G401.6 (cell line): ENCODE data around the gene GUK1.

Experiments
- FAIRE-seq: peaks from 2 replicates; lab custom pipeline; 2012; peaks lifted over from hg19 to GRCh38; lab: Jason Lieb, UNC

The GUK1 gene

DNA sequence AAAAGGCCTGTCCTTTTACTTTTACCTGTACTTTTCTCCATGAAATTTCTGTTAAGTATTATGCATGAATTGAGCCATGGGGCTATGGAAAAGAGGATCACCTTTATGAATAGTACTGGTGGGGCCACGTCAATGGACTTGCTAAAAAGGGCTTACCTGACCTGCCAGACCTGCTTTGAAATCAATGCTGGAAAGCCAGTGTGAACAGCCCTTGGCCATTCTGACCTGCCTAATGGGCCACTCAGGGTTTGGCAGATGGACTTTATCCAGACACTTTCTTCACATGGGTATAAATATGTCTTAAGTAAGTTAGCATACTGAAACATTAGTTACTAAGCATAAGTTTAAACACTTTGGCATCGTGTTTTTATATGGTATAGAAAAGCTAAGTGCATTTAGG, 8.3 kb upstream of the GUK1 start:
- FAIRE-seq: no peak

DNA sequence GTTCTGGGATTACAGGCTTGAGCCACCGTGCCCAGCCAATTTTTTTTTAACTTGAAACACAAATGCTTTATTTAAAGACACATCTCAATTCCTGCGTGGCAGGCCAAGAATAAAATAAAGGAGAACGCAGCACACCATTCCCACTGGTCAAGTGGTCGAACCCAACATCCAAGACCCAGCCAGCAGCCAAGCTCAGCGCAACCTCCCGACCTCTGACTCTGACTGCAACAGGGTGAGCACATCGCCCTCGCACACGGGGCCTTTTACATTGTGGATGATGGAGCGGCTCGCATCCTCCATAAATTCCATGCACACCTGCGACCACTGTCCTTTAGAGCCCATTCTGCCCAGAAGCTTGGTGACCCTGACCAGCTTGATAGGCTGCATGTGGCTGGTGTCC, 5.5 kb upstream of the GUK1 start:
- FAIRE-seq: no peak

DNA sequence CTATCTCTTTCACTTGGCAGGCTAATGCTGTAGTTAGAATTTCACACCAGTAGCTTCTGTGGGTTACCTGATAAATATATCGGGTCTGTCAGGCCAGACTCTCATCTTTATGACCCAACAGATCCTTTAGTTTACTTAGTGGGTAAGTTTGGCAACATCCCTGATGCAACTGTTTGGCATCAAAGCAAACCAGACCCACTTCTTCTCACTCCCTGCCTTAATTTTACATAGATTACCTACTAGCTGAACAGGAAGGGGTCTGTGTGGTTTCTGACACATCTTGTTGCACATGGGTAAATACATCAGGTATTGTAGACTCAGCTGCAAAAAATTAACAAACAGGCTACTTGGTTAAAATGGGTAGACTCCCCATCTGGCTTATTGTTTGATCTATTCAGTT, 3.2 kb upstream of the GUK1 start:
- FAIRE-seq: no peak

DNA sequence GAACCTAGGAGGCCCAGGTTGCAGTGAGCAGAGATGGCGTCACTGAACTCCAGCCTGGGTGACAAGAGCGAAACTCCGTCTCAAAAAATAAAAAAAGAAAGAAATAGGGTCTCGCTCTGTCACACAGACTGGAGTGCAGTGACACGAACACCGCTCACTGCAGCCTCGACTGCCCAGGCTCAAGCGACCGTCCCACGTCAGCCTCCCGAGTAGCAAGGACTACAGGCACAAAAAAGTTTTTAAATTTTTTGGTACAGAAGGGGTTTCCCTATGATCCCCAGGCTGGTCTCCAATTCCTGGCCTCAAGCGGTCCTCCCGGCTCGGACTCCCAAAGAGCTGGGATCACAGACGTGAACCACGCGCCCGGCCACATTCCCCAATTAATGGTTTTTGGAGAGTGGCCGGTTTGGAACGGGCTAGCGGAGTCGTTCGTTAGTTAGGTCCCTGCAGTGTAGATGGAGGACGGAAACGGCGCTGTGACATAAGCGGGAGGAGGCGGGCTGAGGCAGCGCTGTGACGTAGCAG, 611 bp upstream of the GUK1 start:
- FAIRE-seq: no peak

DNA sequence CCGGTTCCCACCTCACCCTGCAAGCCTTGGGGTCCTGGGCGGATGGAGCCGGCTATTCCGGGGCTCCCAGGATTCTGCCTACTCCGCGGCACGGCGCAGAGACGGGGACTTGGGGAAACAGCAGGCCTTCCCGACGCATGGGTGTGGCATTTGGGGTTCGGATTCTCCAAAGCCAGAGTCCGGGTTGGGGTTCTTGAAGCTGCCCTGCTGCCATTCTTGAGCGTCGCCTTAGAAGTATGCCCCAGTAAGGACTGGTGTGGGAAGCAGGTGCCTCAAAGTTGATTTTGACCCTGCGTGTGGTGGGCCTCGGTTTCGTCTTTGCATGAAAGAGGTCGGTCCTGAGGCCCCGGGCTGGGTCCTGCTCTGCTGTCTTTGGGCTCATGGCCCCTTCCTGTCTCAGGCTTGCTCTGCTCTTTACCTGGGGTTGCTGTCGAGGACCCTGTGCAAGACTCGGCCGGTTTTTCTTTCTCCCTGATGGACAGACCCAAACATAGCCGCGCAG, 696 bp downstream of the GUK1 start:
- FAIRE-seq: no peak

DNA sequence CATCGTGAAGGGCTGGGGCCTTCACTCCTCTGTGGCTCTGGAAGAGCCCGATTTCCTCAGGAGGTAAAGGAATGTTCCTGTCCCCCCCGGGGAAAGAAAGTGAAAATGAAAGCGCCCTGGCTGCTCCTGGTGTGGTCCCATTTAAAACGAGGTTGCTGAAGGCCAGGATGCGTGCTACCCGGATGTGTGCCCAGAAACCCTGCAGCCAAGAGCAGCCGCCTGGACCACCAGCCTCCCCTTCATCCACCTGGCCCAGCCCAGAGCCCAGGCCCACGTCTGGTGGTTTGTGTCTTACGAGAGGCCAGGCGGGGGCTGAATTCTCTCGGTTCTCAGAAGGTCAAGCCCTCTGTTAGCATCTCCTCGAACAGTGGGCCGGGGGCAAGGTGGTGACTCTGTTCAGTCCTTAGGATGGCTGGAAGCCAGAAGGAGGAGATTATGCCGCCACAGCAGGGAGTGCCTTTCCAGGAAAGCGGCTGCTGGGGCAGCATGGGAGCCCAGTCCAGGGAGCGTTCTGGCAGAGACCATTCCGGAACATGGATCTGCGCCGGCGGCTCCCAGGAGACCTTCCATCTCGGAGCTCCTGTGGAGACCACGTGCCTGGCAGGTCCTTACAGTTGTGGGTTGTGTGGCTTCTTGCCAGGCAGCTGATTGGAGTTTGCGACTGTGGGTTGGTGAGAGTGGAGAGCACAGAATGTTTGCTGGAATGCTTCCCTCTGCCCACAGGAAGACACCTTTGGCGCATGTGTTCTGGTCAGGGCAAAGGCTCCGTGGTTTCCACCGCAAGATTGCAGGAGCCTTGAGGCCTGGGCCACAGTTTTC, 1.4 kb downstream of the GUK1 start:
- no peak for FAIRE-seq

DNA sequence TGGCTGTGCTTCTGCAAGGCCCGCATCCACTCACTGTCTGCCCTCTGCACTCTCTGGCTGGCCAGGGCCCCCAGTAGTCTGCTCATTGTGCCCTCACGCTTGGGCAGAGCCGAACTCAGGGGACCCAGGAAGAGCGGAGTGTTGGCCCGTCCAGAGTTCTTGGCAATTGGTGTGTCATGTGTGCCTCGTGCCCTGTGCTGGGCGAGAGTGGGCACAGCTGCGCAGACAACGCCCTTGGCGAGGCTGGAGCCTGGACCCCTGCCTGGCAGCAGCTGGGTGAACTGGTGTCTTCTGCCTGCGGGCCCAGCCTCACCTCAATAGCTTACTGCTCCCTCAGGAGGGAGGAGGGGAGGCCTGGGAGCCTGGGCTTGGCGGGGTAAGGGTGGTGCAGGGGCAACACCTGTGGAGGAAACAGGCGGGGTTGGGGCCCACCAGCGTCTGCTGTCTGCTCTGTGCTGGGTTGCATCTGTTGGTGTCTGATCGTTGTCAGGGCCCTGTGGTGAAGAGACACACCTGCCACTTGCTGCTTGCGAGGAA, 2.1 kb downstream of the GUK1 start:
- FAIRE-seq: no peak

DNA sequence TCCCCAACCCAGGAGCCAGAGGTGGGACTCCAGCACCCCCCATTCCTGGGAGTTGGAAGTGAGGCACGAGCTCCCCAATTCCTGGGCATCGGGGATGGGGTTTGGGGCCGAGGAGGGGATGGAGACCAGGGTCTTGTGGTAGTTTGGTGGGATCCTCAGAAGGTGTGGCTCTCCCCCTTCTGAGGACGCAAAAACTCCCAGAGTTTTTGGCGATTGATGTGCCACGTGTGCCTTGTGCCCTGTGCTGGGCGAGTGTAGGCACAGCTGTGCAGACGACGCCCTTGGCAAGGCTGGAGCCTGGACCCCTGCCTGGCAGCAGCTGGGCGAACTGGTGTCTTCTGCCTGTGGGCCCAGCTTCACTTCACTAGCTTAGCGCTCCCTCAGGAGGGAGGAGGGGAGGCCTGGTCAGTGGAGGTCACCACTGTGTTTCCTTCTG, 2.6 kb downstream of the GUK1 start:
- no peak for FAIRE-seq

DNA sequence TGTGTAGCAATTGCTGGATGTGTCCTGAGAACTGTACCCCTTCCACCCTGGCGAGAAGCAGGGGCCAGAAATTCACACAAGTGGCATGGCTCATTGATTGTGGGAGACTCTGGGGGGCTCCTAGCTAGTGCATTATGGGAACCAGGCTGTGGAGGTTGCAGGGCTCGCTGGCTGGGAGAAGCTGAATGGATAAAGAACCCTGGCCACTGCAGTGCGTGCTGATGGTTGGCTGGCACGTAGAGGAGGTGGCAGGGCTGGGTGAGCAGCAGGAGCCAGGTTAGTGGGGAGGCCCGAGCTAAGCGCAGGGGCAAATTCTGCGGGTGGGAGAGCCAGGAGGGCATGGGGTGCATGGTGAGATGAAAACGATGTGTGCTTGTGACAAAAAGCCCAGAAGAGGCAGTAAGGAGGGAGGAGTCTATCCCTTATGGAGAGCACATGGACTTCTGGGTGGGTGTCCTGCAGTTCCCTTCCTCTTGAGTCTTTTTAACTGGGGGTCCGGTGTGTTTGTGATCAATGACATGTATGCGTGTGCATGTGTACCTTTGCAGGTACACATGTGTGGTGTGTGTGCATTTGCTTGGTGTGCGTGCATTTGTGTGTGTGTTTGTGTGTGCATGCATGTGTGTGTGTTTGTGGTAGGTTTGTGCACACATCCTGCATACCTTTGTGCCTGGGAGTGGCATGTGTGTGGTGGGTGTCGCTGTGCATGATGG, 3.6 kb downstream of the GUK1 start:
- FAIRE-seq: no peak

DNA sequence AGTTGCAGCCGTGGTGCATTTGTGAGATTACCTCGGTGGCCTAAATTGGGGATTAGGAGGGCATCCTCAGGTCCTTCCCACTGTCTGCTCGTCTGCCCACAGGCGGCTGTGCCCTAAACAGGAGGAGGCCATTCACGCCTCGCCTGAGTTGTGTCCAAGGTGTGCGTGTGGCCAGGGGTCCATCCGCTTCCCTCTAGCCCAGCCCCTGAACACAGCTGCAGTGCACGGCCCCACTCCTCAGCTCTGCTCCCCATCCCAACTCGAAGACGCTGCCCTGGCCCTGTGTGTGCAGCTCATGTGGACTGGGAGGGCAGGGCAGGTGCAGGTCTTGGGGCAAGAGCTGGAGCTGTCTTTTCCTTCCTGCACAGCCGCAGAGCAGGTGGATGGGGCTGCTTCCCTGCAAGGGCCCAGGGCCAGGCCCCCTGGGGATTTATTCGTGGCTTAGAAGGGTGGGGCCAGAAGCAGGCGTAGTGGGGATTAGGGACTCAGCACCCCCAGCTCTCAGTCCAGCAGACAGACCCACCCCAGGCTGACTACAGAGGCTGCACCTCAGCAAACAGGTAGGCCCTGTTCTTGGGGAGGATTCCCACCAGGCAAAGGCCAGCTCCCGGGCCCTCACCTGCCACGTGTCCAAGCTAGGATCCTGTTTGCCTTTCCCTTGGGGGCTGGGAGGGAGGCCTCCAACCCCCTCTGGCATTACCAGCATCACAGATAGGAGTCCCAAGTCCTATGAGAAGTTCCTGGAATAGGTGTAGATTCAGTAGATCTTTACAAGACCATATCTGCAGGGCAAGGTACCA, 4.3 kb downstream of the GUK1 start:
- FAIRE-seq: no peak

DNA sequence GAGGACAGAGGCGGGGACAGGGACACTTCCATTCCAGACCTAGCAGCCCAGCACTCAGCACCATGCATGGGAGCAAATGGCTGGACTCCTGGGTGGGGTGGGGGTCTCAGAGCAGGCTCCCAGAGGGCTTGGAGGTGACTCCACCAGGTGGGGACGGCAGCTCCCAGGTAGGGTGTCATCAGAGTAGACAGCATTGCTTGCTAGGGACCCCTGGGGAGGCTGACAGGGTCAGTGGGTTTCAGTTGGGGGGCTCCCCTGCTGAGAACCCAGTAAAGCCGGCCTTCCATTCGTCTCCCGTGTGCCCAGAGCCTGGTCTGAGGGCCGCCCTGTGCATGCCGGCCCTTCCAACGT, 4.9 kb downstream of the GUK1 start:
- FAIRE-seq: no peak

DNA sequence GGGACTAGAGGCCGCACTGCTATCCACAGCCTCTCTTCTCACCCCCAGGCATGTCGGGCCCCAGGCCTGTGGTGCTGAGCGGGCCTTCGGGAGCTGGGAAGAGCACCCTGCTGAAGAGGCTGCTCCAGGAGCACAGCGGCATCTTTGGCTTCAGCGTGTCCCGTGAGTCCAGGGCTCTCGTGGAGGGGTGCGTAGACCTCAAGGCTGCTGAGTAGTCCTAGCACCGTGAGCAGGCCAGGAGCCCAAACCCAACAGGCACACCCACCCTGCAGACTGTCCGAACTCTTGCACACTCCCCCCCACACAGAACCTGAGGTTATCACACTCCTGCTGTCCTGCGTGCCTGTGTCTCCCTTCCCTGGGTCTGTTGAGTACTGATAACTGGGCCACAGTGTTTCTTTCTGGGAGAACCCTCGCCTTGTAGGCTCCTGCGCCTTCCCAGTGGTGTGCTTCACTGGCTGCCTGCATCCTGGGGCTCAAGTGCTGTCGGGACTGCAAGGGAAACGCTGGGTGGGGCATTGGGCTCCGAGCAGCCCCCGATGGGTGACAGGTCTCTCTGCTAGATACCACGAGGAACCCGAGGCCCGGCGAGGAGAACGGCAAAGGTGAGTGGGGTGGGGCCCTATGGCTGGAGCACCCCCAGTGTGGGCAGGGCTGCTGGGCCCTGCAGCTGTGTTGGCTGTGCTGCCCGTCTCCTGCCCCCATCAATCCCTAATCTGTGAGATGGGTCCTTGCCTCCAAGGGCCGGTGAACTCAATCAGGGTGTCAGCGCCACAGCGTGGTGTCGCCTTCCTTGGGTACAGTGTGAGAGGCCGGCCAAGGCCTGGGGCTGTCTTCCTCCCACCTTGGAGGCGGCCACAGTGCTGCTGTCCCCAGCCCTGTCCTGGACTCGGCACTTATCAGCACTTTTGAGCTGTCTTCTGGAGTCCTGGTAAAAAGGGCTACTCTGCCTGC, 5.7 kb downstream of the GUK1 start:
- no peak for FAIRE-seq

DNA sequence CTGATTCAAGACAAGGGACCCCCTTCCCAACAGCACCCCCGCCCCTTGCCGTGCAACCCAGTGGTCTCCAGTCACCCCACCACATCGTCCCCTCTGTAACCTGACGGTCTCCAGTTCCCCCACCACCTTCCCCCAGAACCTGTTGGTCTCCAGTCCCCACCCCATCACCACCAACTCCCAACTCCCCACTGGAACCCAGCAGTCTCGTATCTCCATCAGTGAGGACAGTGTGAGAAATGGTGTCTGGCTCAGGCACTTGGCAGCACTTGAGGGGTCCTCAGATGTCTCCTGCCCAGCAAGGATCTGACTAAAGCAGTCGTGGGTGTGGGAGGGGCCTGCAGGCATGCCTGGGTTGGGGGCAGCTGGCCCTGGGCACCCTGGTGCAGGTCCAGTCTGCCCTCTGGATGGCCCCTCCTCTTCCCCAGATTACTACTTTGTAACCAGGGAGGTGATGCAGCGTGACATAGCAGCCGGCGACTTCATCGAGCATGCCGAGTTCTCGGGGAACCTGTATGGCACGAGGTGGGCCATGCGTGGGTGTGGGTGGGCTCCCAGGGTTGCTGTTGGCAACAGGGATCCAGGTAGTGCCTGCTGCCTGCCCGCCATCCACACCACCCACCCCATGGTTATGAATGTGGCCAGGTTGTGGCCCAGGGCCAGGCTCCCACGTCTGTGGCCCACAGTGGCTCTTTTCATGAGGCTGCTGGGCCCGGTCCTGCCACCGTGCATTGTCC, 6.5 kb downstream of the GUK1 start:
- no peak for FAIRE-seq

DNA sequence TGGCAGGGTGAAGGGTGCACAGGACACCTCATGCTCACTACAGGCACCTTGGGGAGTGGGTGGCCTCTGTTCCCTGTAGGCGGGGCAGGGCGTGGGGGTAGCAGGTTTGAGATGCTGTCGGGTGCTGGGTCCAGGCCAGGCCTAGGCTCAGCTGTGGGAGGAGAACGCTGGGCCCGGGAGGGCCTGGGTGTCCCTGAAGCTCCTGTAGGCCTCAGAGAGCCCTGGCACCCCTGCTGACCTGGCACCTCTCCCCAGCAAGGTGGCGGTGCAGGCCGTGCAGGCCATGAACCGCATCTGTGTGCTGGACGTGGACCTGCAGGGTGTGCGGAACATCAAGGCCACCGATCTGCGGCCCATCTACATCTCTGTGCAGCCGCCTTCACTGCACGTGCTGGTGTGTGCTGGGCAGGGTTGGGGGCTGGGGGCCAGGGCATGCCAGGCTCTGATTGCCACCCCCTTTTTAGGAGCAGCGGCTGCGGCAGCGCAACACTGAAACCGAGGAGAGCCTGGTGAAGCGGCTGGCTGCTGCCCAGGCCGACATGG, 7.1 kb downstream of the GUK1 start:
- no peak for FAIRE-seq

DNA sequence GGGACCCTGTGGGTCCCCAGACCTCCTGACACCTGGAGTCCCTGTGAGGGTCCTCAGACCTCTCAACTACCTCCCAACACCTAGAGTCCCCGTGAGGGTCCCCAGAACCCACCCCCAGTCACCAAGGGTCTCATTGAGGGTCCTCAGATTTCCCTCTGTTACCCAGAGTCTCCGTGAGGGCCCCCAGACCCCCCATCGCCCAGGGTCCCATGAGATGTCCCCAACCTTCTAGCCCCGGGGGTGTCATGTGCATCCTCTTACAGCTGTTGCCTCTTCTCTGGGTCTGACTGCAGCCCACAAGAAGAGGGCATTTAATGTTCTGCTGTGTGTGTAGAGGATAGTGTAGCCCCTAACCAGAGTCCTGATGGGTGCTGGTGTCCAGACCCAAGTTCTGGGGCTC, 7.7 kb downstream of the GUK1 start:
- FAIRE-seq: no peak

DNA sequence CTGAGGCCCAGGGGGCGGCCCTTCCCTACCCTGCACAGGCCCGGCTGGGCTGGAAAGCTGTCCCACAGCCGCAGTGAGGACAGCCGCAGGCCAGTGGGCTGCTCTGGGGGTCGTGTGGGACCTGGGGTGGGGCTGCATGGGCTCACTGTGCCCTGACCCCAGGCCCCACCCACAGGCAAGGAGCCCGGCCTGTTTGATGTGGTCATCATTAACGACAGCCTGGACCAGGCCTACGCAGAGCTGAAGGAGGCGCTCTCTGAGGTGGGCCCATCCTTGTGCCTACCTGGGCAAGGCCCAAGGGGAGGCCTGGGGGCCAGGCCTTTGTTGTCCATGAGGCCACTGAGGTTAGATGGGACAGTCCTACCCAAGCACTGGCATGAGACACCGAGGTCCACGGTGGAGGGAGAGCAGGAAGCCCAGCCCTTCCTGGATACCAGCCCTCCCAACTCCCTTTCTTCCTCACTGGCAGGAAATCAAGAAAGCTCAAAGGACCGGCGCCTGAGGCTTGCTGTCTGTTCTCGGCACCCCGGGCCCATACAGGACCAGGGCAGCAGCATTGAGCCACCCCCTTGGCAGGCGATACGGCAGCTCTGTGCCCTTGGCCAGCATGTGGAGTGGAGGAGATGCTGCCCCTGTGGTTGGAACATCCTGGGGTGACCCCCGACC, 8.2 kb downstream of the GUK1 start:
- FAIRE-seq: no peak

DNA sequence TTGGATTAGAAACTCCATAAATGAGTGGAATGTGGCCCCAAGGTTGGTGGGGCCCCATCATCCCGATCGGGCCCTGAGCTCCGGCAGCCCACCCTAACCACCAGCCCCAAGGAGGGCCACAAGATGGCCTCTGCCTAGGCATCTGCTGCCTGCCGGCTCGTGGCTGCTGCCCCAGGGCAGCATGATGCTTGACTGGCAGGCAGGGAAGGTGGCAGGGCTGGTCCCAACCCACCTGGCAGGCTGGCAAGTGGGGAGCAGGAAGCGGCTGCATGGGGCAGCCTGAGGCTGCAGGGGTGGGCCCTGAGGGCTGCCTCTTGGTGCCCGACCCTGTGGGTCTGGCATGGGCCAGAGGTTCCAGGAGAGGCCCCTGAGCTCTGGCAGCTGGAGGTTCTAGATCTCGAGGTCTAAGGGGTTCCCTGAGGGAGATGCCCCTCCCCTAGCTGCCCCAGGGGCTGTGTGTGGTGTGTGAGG, 8.9 kb downstream of the GUK1 start:
- FAIRE-seq: no peak

DNA sequence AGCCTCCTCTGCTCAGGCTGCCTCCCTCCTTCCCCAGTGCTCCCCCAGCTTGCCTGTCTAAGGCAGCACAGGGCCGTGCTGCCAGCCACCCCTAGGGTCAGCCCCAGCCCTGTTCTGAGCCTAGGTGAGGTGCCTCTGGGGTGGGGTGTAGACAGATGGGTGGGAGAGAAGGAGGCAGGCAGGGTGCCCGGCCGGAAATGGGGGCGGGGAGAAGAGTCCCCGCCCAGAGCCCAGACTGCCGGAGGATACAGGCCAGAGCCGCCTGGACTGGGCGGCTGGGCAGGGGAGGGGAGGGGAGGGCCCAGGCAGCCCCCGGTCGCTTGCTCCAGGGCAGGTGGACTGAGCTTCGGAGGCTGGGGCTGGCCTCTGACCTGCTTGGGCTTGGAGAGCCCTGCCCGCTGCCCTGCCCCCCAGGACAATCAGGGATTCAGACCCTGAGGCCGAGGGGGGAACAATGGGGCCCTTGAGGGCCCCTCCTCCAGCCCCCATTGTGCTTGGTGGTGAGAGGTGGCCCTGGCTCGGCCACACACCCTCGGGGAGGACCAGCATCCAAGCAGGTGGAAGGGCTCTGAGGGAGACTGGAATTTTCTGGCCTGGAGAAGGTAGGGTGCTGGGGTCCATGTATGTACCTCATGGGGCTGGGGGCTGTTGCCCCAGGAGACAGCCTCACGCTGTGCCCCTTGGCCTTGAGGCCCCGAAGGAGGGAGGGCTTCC, 9.5 kb downstream of the GUK1 start, which contains the start of gene GJC2:
Gene GJC2, plus strand, starts transcription at position 525 of the 714 bp plus-strand sequence. CDS start 7,829 bp downstream, outside the sequence.
- FAIRE-seq: no peak

DNA sequence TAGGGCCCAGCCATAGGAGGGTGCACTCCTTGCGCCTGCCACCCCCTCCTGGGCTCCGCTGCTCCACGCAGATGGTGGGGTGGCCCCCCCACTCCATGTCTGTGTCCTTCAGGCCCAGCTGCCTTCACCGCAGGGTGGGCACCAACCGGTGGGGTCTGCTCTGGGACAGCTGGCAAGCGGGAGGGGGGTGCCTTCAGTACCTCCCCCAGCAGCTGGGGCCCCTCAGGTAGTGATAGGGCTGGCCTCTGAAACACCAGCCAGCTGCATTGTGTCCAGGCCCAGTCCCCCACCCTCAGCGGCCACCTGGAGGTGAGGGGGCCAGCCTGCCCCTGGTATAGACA, 10.0 kb downstream of the GUK1 start:
- no peak for FAIRE-seq
